Upper lobe of left lung (tissue), 4 donors: ENCODE results near the gene ADAMTS1.

Experiments
- CTCF ChIP-seq, 6 experiments: fragments of 450-650 bp in 4 of 6; fragments of 200-600 bp in 2 of 6; sonication (generic) in 2 of 6; IDR thresholded peaks; one replicate each; pipeline ENCODE4 v1.5.1; 2016 to 2019; ENCODE audit warnings: antibody characterized with exemption in 6 of 6
- EP300 ChIP-seq, 4 donors: sonication (generic); formaldehyde crosslinking; IDR thresholded peaks; one replicate each; pipeline ENCODE4 v1.5.1; 2017; ENCODE audit warnings: antibody characterized with exemption in 4 of 4, control low read depth in 2 of 4
- POLR2A ChIP-seq, 4 donors: fragments of 450-650 bp; IDR thresholded peaks; one replicate each; pipeline ENCODE4 v1.5.1; 2016 to 2017; ENCODE audit warnings: antibody characterized with exemption in 4 of 4, mild to moderate bottlenecking in 2 of 4

GRCh38 chr21:26887251-26887650 lies 42.0 kb upstream of the ADAMTS1 start:
- TF ChIP-seq CTCF (IDR thresholded peaks at IDR 0.05): no peak
- TF ChIP-seq POLR2A (IDR thresholded peaks at IDR 0.05): no peak
- TF ChIP-seq EP300 (IDR thresholded peaks at IDR 0.05): no peak
